WTC11 (cell line): Measurements from ENCODE around the gene MPEG1. TPM values are rescaled to one million over a fixed set of nuclear protein-coding genes. Genes with fewer than 3 reads are reported as not detected.

ENCODE experiments used
- ATAC-seq: fragments of 200-7000 bp; cut with Tn5 transposase; 2 replicates; pipeline ENCODE4 v1.10.0; 2021; ENCODE audit warnings: mild to moderate bottlenecking, moderate library complexity
- CTCF ChIA-PET: fragments of 300-600 bp; sonication (Branson Sonifier 250); formaldehyde crosslinking; loops from one replicate; lab custom pipeline; 2021; ENCODE audit warnings: antibody characterized with exemption; lab: Charles Lee
- POLR2A ChIA-PET: fragments of 350-600 bp; sonication (Branson Sonifier 250); formaldehyde crosslinking; loops from one replicate; lab custom pipeline; 2021; ENCODE audit warnings: antibody characterized with exemption; lab: Charles Lee
- DNase-seq: peaks from one replicate; pipeline ENCODE4 v3.0.0; 2021; ENCODE audit warnings: low spot score
- H3K27ac Mint-ChIP-seq: 2 replicates; pipeline ENCODE4 v1.8.0; 2021; ENCODE audit warnings: mixed read lengths
- H3K27me3 Mint-ChIP-seq: 2 replicates; pipeline ENCODE4 v1.8.0; 2021; ENCODE audit warnings: low read depth, mild to moderate bottlenecking, moderate library complexity, mixed read lengths
- H3K36me3 Mint-ChIP-seq: 2 replicates; pipeline ENCODE4 v1.8.0; 2021; ENCODE audit warnings: mixed read lengths
- H3K4me1 Mint-ChIP-seq: 2 replicates; pipeline ENCODE4 v1.8.0; 2022; ENCODE audit warnings: mixed read lengths
- H3K4me3 Mint-ChIP-seq: 2 replicates; pipeline ENCODE4 v1.8.0; 2021; ENCODE audit warnings: mild to moderate bottlenecking, moderate library complexity, mixed read lengths
- H3K9me3 Mint-ChIP-seq: 2 replicates; pipeline ENCODE4 v1.8.0; 2021; ENCODE audit warnings: mixed read lengths
- ELF4 ChIP-seq: sonication (generic); formaldehyde crosslinking; IDR thresholded peaks from 2 replicates; pipeline ENCODE4 v1.8.1; 2022; ENCODE audit warnings: low read depth, mild to moderate bottlenecking, moderate library complexity, missing genetic modification reagents
- ESRRA ChIP-seq: sonication (generic); formaldehyde crosslinking; IDR thresholded peaks from 2 replicates; pipeline ENCODE4 v1.8.1; 2022; ENCODE audit warnings: mild to moderate bottlenecking, missing genetic modification reagents, borderline replicate concordance
- ETV6 ChIP-seq: sonication (generic); formaldehyde crosslinking; IDR thresholded peaks from 2 replicates; pipeline ENCODE4 v1.8.1; 2022; ENCODE audit warnings: mild to moderate bottlenecking, missing genetic modification reagents
- HMGA2 ChIP-seq: fragments of 250-450 bp; sonication (Bioruptor Pico); IDR thresholded peaks from 2 replicates; pipeline ENCODE4 v1.4.0; 2021; ENCODE audit warnings: mild to moderate bottlenecking, moderate library complexity
- JUN ChIP-seq: sonication (generic); formaldehyde crosslinking; IDR thresholded peaks from 2 replicates; pipeline ENCODE4 v1.8.0; 2023; ENCODE audit warnings: mild to moderate bottlenecking, missing genetic modification reagents
- NFATC4 ChIP-seq: fragments of 250-450 bp; sonication (Bioruptor Pico); IDR thresholded peaks from 2 replicates; pipeline ENCODE4 v1.9.0; 2021; ENCODE audit warnings: mild to moderate bottlenecking
- TEAD4 ChIP-seq: sonication (generic); formaldehyde crosslinking; IDR thresholded peaks from 2 replicates; pipeline ENCODE4 v1.8.0; 2022; ENCODE audit warnings: mild to moderate bottlenecking, missing genetic modification reagents
- ZNF219 ChIP-seq: sonication (generic); formaldehyde crosslinking; IDR thresholded peaks from 2 replicates; pipeline ENCODE4 v1.8.0; 2023; ENCODE audit warnings: missing genetic modification reagents, mild to moderate bottlenecking, borderline replicate concordance
- ZNF423 ChIP-seq: fragments of 250-450 bp; sonication (Bioruptor Pico); IDR thresholded peaks from 2 replicates; pipeline ENCODE4 v2.1.2; 2022; ENCODE audit warnings: mild to moderate bottlenecking, moderate library complexity
- ZNF671 ChIP-seq: fragments of 250-450 bp; sonication (Bioruptor Pico); IDR thresholded peaks from 2 replicates; pipeline ENCODE4 v1.8.0; 2021; ENCODE audit warnings: mild to moderate bottlenecking
- total RNA-seq: library from RNA; stranded (reverse); gene quantifications from 3 replicates; pipeline ENCODE4 v1.2.3, GENCODE V29; 2021
- TF ChIP-seq, protein P1 (sequence below): fragments of 250-450 bp; sonication (Bioruptor Pico); IDR thresholded peaks from 2 replicates; pipeline ENCODE4 v1.8.0; 2021; ENCODE audit warnings: mild to moderate bottlenecking
- TF ChIP-seq, protein P2 (sequence below): sonication (generic); formaldehyde crosslinking; IDR thresholded peaks from 2 replicates; pipeline ENCODE4 v1.8.1; 2022; ENCODE audit warnings: low read depth, missing genetic modification reagents, borderline replicate concordance
- TF ChIP-seq, protein P3 (sequence below): sonication (generic); formaldehyde crosslinking; IDR thresholded peaks from 2 replicates; pipeline ENCODE4 v1.8.0; 2023; ENCODE audit warnings: missing genetic modification reagents
- TF ChIP-seq, protein P4 (sequence below): sonication (generic); formaldehyde crosslinking; IDR thresholded peaks from 2 replicates; pipeline ENCODE4 v1.8.1; 2022; ENCODE audit warnings: missing genetic modification reagents, borderline replicate concordance
- TF ChIP-seq, protein P5 (sequence below): fragments of 250-450 bp; sonication (Bioruptor Pico); IDR thresholded peaks from 2 replicates; pipeline ENCODE4 v1.9.0; 2021; ENCODE audit warnings: mild to moderate bottlenecking
- TF ChIP-seq, protein P6 (sequence below): sonication (generic); formaldehyde crosslinking; IDR thresholded peaks from 2 replicates; pipeline ENCODE4 v1.8.0; 2022; ENCODE audit warnings: mild to moderate bottlenecking, missing genetic modification reagents
- TF ChIP-seq, protein P7 (sequence below): fragments of 250-450 bp; sonication (Bioruptor Pico); IDR thresholded peaks from 2 replicates; pipeline ENCODE4 v2.1.2; 2022; ENCODE audit warnings: mild to moderate bottlenecking, moderate library complexity
- TF ChIP-seq, protein P8 (sequence below): sonication (generic); formaldehyde crosslinking; IDR thresholded peaks from 2 replicates; pipeline ENCODE4 v1.8.1; 2023; ENCODE audit warnings: mild to moderate bottlenecking, missing genetic modification reagents, borderline replicate concordance
- TF ChIP-seq, protein P9 (sequence below): sonication (generic); formaldehyde crosslinking; IDR thresholded peaks from 2 replicates; pipeline ENCODE4 v1.8.1; 2022; ENCODE audit warnings: low read depth, mild to moderate bottlenecking, moderate library complexity, missing genetic modification reagents, borderline replicate concordance

The MPEG1 gene
- total RNA-seq, 1 experiment from 2014 or later: 0.09 TPM

DNA sequence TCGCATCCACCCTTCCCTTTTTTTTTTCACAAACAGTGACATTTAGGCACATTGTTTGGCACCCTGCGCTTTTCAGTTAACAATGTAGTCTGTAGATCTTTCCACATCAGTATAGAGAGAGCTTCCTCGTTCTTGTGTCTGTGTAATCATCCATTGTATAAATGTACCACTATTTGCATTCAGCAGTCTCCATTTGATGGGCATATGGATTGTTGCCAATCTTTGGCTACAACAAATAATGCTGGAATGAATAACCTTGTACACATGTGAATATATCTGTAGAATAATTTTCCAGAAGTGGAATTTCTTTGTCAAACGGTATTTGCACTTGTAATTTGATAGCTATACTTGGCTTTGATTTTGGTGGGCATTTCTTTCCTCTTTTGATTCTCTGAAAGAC, 17.1 kb downstream of the MPEG1 start:
- peaks cover 15% of the 10 kb centered on the region for H3K9me3 Mint-ChIP-seq
- no peak overlapping the region for H3K4me3 Mint-ChIP-seq
- H3K36me3 Mint-ChIP-seq: peaks cover 69% of the 10 kb centered on the region
- no peak for DNase-seq
- POLR2A ChIA-PET: no interaction called here
- H3K27me3 Mint-ChIP-seq: no peaks in the 10 kb centered on the region
- no peak for ATAC-seq
- no peaks in the 10 kb centered on the region for H3K4me1 Mint-ChIP-seq
- TF ChIP-seq NFATC4 (CRISPR knock-in tag) (no peak), HMGA2 (CRISPR knock-in tag) (no peak), ZNF219 (CRISPR knock-in tag) (no peak), ZNF423 (no peak), TEAD4 (no peak)
- TF ChIP-seq, protein P1, sequence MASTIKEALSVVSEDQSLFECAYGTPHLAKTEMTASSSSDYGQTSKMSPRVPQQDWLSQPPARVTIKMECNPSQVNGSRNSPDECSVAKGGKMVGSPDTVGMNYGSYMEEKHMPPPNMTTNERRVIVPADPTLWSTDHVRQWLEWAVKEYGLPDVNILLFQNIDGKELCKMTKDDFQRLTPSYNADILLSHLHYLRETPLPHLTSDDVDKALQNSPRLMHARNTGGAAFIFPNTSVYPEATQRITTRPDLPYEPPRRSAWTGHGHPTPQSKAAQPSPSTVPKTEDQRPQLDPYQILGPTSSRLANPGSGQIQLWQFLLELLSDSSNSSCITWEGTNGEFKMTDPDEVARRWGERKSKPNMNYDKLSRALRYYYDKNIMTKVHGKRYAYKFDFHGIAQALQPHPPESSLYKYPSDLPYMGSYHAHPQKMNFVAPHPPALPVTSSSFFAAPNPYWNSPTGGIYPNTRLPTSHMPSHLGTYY (CRISPR knock-in tag): no peak
- TF ChIP-seq, protein P2, sequence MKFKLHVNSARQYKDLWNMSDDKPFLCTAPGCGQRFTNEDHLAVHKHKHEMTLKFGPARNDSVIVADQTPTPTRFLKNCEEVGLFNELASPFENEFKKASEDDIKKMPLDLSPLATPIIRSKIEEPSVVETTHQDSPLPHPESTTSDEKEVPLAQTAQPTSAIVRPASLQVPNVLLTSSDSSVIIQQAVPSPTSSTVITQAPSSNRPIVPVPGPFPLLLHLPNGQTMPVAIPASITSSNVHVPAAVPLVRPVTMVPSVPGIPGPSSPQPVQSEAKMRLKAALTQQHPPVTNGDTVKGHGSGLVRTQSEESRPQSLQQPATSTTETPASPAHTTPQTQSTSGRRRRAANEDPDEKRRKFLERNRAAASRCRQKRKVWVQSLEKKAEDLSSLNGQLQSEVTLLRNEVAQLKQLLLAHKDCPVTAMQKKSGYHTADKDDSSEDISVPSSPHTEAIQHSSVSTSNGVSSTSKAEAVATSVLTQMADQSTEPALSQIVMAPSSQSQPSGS (CRISPR knock-in tag): no peak
- TF ChIP-seq, protein P3, sequence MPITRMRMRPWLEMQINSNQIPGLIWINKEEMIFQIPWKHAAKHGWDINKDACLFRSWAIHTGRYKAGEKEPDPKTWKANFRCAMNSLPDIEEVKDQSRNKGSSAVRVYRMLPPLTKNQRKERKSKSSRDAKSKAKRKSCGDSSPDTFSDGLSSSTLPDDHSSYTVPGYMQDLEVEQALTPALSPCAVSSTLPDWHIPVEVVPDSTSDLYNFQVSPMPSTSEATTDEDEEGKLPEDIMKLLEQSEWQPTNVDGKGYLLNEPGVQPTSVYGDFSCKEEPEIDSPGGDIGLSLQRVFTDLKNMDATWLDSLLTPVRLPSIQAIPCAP: no peak
- CTCF ChIA-PET: interaction anchor here (0.7 to 1.7 kb wide), 2 partner anchors 9 to 13 kb away, joined by 3 to 4 read pairs; no protein-coding TSS in a partner anchor
- H3K27ac Mint-ChIP-seq: no peak overlapping the region

DNA sequence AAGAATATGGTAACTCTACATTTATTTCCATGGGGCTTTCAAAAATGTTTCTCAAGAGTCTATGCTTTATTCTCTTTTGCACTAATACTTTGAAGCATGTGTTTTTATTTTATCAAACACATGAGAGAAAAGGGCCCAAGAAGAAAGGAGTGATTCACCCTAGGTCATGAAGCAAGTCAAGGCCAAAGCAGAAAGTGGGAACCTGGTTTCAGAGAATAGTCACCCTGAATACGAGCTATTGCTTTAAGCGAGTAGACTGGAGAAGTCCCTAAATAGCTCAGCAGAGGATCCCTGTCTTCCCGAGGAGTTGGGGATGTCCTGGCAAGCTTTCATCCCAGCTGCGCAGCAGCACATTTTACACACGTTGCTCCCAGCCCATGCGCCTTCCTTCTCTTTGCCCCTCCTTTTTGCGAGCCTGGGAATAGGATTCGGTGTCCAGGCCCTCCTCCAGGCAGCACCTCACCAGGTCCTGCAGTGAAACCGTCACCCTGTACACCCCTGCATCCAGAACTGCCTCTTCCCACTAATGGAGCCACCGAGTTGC, 19.1 kb downstream of the MPEG1 start:
- no peaks in the 10 kb centered on the region for H3K4me1 Mint-ChIP-seq
- no peak overlapping the region for H3K27ac Mint-ChIP-seq
- DNase-seq (no peak), ATAC-seq (no peak)
- peaks cover 15% of the 10 kb centered on the region for H3K9me3 Mint-ChIP-seq
- peaks cover 70% of the 10 kb centered on the region for H3K36me3 Mint-ChIP-seq
- POLR2A ChIA-PET: no interaction called here
- H3K4me3 Mint-ChIP-seq: no peak overlapping the region
- H3K27me3 Mint-ChIP-seq: no peaks in the 10 kb centered on the region
- CTCF ChIA-PET: interaction anchor here (0.7 to 3.7 kb wide), 6 partner anchors 8 to 22 kb away, joined by 3 to 14 read pairs (median 6); partner anchors contain the start of gene DTX4
- TF ChIP-seq, protein P4, sequence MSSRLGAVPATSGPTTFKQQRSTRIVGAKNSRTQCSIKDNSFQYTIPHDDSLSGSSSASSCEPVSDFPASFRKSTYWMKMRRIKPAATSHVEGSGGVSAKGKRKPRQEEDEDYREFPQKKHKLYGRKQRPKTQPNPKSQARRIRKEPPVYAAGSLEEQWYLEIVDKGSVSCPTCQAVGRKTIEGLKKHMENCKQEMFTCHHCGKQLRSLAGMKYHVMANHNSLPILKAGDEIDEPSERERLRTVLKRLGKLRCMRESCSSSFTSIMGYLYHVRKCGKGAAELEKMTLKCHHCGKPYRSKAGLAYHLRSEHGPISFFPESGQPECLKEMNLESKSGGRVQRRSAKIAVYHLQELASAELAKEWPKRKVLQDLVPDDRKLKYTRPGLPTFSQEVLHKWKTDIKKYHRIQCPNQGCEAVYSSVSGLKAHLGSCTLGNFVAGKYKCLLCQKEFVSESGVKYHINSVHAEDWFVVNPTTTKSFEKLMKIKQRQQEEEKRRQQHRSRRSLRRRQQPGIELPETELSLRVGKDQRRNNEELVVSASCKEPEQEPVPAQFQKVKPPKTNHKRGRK (CRISPR knock-in tag): no peak
- TF ChIP-seq ELF4 (CRISPR knock-in tag) (no peak), ZNF671 (CRISPR knock-in tag) (no peak), ESRRA (CRISPR knock-in tag) (no peak), JUN (CRISPR knock-in tag) (no peak), ETV6 (CRISPR knock-in tag) (no peak)
- TF ChIP-seq, protein P5, sequence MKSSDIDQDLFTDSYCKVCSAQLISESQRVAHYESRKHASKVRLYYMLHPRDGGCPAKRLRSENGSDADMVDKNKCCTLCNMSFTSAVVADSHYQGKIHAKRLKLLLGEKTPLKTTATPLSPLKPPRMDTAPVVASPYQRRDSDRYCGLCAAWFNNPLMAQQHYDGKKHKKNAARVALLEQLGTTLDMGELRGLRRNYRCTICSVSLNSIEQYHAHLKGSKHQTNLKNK: no peak
- TF ChIP-seq, protein P6, sequence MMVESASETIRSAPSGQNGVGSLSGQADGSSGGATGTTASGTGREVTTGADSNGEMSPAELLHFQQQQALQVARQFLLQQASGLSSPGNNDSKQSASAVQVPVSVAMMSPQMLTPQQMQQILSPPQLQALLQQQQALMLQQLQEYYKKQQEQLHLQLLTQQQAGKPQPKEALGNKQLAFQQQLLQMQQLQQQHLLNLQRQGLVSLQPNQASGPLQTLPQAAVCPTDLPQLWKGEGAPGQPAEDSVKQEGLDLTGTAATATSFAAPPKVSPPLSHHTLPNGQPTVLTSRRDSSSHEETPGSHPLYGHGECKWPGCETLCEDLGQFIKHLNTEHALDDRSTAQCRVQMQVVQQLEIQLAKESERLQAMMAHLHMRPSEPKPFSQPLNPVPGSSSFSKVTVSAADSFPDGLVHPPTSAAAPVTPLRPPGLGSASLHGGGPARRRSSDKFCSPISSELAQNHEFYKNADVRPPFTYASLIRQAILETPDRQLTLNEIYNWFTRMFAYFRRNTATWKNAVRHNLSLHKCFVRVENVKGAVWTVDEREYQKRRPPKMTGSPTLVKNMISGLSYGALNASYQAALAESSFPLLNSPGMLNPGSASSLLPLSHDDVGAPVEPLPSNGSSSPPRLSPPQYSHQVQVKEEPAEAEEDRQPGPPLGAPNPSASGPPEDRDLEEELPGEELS (CRISPR knock-in tag): no peak
- TF ChIP-seq, protein P3: no peak
- TF ChIP-seq, protein P7, sequence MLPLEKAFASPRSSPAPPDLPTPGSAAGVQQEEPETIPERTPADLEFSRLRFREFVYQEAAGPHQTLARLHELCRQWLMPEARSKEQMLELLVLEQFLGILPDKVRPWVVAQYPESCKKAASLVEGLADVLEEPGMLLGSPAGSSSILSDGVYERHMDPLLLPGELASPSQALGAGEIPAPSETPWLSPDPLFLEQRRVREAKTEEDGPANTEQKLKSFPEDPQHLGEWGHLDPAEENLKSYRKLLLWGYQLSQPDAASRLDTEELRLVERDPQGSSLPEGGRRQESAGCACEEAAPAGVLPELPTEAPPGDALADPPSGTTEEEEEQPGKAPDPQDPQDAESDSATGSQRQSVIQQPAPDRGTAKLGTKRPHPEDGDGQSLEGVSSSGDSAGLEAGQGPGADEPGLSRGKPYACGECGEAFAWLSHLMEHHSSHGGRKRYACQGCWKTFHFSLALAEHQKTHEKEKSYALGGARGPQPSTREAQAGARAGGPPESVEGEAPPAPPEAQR: no peak
- TF ChIP-seq, protein P8, sequence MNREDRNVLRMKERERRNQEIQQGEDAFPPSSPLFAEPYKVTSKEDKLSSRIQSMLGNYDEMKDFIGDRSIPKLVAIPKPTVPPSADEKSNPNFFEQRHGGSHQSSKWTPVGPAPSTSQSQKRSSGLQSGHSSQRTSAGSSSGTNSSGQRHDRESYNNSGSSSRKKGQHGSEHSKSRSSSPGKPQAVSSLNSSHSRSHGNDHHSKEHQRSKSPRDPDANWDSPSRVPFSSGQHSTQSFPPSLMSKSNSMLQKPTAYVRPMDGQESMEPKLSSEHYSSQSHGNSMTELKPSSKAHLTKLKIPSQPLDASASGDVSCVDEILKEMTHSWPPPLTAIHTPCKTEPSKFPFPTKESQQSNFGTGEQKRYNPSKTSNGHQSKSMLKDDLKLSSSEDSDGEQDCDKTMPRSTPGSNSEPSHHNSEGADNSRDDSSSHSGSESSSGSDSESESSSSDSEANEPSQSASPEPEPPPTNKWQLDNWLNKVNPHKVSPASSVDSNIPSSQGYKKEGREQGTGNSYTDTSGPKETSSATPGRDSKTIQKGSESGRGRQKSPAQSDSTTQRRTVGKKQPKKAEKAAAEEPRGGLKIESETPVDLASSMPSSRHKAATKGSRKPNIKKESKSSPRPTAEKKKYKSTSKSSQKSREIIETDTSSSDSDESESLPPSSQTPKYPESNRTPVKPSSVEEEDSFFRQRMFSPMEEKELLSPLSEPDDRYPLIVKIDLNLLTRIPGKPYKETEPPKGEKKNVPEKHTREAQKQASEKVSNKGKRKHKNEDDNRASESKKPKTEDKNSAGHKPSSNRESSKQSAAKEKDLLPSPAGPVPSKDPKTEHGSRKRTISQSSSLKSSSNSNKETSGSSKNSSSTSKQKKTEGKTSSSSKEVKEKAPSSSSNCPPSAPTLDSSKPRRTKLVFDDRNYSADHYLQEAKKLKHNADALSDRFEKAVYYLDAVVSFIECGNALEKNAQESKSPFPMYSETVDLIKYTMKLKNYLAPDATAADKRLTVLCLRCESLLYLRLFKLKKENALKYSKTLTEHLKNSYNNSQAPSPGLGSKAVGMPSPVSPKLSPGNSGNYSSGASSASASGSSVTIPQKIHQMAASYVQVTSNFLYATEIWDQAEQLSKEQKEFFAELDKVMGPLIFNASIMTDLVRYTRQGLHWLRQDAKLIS (CRISPR knock-in tag): no peak
- TF ChIP-seq, protein P9, sequence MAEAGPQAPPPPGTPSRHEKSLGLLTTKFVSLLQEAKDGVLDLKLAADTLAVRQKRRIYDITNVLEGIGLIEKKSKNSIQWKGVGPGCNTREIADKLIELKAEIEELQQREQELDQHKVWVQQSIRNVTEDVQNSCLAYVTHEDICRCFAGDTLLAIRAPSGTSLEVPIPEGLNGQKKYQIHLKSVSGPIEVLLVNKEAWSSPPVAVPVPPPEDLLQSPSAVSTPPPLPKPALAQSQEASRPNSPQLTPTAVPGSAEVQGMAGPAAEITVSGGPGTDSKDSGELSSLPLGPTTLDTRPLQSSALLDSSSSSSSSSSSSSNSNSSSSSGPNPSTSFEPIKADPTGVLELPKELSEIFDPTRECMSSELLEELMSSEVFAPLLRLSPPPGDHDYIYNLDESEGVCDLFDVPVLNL (CRISPR knock-in tag): no peak
